ENCODE data around the gene B3GALT2.
"Not testable (repeated sequence)": the region's sequence is repeated elsewhere in the genome, so short reads cannot be mapped to it uniquely, and the experiment has no call there.

B3GALT2 gene, protein sequence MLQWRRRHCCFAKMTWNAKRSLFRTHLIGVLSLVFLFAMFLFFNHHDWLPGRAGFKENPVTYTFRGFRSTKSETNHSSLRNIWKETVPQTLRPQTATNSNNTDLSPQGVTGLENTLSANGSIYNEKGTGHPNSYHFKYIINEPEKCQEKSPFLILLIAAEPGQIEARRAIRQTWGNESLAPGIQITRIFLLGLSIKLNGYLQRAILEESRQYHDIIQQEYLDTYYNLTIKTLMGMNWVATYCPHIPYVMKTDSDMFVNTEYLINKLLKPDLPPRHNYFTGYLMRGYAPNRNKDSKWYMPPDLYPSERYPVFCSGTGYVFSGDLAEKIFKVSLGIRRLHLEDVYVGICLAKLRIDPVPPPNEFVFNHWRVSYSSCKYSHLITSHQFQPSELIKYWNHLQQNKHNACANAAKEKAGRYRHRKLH

DNA sequence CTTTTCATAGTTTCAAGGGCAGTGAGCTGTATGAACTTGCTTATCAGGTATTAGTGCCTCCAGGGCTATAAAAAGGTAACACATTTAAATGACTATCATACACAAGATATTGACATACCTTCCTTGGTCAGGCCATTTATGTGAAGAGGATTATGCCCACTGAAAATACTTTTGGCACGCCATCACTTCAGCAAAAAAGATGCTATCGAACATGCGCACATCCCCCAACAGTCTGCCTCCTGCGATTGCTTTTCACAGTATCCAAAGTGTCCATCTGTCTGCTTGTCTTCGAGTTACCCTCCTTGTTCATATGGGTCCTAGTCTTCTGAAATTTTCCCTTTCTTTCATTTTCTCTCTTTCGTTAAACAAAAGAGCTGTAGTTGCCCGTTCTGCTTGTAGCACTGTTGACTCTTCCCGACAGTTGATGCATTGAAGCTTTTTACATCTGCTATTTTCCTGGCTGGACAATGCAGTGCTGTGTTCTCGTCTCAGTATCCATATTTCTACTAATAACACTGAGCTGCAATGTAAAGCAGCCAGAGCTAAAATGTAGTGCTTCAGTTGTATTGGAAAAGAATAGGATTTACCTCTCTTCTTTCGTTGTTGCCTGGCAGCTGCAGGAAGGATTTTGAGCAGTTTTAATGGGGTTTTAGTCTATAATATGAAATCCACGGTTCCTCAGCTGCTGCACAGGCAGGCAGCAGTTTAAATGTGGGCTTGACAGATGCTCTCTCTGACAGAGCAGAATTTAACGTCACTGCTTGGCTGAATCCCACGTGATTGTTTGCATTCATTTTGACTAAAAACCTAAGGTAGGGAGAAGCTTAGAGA, at the start of gene B3GALT2:
Gene B3GALT2 (minus strand): TSS at position 713 of the 831 bp plus-strand sequence. CDS start 5,051 bp downstream, outside the sequence.
- DNase-seq: no peak

DNA sequence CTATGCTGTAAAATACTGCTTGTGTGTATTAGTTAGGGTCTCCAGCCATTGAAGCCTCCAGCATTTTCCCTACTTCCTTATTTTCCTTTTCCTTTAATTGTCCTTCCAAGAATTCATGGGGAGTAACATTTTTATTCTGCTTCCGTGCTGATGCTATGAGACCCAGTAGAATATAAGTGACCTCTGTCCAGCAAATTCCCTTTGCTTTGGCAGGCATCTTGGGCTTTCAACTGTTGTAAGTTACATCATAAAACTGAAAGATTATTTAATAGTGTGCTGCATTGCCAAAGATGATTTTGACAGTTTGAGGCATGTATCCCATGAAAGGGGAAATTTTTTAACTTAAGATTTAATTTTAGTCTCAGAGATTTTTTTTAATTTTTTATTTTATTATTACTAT, 48.1 kb upstream of the B3GALT2 start:
- no peak for DNase-seq

DNA sequence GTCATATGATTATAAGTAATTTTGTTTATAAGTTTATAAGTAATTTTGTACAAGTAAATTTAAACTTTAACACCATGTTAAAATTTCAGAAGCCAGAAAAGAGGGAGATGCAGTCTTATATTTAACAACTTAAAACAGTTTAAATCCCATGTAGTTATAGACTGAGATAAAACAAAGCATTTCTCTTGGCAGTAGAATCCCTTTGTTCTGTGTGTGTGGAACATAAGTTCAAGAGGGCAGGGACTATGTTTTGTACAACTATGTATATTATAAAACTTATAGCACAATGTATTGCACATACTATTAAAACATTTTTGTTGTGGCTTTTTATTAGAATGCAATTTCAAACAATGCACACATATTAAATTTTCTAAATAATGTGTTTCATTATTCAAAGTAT, 44.7 kb upstream of the B3GALT2 start:
- DNase-seq: not testable (repeated sequence)

DNA sequence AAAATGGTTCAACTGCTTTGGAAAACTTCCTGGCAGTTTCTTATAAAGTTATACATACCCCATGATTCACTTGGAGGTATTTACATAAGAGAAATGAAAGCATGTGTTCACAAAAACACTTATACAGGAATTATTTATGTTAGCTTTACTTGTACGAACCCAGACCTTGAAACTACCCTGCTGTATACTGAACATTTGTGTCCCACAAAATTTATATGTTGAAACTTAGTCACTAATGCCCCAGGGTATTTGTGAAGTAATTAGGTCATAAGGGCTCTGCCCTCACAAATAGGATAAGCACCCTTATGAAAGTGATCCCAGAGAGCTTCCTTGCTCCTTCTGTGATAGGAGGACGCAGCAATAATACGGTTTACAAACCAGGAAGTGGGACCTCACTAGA, 42.7 kb upstream of the B3GALT2 start:
- no peak for DNase-seq

DNA sequence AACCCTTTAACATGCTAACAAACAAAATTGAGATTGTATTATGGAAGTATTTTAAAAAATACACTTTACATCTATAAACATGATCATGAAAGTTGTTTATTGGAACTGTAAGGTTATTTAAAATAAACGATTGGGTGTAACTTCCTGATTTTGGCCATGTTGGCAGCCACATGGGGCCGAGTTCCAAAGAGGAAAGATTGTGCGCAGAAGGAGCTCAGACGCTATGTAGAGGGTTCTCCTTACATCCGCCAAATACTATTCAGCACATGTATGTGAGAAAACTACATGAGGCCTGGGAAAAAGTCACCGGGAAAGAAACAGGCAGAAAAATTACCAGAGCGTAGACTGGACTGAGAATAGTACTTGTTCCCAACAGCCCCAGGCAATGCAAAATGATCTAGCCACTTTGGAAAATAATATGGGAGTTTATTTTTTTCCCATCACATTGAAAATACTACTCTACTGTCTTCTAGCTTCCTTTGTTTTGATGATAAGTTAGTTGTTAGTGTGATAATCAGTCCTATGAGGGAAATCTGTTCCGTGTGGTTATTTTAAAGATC, 35.7 kb upstream of the B3GALT2 start:
- DNase-seq: no peak

DNA sequence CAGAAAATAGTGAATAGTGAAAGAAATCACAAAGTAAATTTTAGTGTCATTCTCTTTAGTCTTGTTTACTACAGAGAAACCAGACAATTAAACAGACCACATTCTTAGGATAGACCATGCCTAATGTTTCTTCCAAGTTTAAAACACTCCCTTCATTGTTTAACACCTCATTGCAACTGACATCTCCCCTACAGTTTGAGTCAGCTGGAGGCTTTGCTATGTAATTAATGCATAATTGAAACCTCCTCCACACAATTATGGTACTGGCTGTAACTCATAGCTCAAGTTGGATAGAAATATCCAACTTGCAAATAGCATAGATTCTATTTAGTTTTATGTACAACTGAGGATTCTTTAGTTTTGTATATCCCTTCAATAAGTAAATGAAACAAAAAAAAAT, 35.2 kb upstream of the B3GALT2 start:
- DNase-seq: no peak

DNA sequence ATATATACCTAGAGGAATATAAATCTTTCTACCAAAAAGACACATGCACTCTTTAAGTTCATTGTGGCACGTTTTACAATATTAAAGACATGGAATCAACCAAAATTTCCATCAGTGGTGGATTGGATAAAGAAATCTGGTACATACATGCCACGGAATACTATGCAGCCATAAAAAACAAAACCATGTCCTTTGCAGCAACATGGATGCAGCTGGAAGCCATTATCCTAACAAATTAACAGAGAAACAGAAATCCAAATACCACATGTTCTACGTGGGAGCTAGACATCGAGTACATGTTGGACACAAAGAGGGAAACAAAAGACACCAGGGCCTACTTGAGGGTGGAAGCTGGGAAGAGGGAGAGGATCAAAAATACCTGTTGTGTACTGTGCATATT, 33.0 kb upstream of the B3GALT2 start:
- DNase-seq: no peak

DNA sequence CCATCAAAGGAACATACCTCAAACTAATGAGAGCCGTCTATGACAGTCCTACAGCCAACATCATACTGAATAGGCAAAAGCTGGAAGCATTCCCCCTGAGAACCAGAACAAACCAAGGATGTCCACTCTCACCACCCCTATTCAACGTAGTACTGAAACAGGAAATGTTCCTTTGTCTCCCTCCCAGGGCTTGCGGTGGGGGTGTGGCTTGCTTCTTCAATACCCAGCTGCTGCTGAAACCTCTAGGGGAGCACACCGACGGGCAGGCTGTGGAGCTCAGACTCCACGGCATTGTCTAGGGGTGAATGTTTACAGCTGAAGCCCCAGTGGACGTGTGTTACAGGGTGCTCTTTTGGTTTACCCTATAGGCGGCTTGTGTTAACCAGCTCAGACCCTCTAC, 30.5 kb upstream of the B3GALT2 start:
- no peak for DNase-seq

DNA sequence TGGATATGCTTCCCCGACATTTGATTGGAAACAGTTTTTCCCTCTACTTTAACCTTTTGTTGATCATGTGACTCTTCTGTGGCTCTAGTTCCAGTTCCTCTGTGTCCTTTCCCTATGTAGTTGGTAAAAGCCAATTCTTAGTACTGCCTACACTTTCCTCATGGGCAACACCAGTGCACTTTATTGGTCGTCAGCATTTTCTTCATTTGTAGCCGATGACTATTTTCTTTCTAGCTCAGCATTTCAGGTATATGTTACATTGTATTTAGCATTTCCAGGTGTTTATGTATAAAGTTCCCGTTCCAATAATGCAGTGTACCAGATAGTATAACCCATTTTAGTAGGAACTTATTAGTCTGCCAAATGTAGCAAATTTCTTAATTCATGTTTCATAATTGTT, 27.6 kb upstream of the B3GALT2 start:
- DNase-seq: no peak

DNA sequence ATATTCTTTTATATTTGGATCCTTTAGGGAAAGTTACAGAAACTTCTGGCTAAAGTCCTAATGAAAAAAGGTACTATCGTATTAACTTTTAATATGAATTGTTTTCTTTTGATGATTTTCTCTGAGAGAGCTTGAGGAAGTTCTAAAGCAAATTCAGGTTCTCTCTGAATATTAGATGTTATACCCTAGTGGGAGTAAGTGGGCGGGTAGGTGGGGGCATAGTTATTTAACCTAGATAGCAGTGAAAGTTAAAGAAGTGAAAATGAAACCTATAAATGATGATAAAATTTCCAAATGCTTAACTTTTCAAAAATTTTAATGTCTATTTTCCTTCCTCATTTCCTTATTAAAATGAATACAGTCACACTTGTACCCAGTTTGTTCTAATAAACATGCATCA, 26.2 kb upstream of the B3GALT2 start:
- no peak for DNase-seq

DNA sequence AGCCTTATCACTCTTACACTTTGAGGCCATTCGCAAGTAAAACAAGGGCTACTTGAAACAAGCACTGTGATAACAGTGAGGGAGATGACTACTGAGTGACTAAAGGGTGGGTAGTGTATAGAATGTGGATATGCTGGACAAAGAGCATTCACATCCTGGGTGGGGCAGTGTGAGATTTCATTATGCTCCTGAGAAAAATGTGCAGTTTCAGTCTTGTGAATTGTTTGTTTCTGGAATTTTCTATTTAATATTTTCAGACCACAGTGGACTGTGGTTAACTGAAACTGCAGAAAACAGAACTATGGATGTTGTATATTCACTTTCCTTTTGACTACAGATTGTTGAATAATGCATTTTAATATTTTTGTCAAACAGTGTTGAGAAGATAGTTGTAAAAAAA, 25.1 kb upstream of the B3GALT2 start:
- DNase-seq: no peak

DNA sequence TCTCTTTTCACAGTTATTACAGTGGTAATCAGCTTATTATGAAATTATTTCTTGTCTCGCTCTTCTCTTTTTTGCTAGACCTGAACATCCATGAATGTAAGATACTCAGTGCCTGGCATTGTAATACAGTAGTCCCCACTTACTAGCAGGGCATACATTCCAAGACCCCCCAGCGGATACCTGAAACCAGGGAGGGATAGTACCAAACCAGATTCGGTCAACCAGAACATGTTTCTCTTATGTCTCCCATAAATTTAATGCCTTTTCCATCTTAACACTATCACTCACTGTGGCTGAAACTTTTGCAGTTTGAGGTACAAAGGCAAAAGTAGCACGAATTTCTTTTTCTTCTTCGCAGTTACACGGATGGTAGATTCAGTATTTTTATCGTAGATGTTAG, 24.6 kb upstream of the B3GALT2 start:
- DNase-seq: no peak

DNA sequence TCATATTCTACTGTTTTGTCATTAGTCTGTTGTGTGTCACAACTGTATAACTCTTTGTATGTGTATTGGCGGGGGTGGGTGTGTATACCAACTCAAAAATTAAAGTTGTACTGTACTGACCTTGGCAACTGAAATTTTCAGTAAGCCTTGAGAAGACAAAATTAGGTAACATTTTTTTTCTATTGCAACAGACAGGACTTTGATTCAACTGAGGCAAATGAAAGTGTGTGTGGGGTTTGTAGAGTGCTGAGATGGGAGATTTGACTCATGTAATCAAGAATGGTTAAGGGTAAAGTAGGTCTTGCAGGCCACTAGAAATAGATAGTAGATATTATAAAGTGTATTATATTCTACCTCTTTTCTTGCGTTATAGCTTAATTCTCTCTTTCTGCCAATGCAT, 14.6 kb upstream of the B3GALT2 start:
- DNase-seq: no peak

DNA sequence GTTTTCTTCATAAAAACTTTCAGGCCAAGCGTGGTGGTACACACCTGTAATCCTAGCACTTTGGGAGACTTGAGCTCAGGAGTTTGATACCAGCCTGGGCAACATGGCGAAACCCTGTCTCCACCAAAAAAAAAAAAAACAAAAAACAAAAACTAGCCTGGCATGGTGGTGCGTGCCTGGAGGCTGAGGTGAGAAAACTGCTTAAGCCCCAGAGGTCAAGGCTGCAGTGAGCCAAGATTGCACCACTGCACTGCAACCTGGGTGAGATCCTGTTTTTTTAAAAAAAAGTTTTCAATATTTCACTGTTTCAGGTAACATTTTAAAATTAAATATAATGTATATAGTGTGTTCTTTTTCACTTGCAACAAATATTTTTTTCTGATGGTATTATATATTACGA, 13.5 kb upstream of the B3GALT2 start:
- no peak for DNase-seq

DNA sequence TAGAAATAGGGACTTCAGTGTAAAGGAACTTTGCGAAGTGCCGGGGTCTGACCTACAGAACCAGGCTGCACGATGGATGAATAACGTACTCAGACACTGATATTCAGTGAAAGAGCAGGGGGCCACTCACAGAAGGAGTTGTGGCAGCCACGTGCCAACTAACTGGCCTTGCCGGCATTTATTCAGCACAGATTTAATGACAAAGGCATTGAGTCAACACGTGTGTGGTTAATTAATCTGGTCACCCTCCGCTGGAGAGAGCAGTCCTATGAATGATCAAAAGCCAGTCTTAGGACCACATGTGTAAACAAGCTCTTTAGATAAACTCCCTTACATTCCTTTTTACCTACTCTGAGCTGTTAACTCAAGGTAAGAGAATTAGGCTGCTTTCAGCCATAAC, 6.2 kb upstream of the B3GALT2 start:
- DNase-seq: no peak

DNA sequence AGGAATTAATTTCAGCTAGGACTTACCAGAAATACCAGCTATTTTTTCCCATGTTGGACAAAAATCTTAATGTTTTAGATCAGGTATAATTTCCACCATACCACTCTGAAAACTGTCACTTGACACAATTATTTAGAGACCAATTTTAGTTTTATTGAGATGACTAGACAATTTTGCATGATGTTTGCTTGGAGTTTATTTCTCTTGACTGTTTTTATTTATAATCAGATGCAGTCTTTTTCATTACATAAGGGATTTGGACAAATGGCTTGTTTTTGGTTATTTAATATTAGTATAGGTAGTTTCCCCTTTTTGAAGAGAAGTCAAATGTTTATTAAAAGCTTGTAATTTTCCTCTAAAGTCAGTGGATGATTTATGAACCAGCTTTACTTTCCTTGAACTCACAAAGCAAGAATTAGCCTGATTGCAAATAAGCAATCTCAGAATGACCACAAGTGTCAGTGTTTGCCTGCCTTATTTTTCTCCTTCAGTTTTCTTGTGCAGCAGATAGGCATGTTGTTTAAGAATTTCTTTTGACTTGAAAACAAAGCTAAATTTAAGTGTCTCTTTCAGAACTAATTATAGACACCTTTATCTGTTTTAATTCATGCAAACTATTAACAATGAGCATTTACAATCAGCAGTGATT, 3.8 kb upstream of the B3GALT2 start:
- DNase-seq: no peak

DNA sequence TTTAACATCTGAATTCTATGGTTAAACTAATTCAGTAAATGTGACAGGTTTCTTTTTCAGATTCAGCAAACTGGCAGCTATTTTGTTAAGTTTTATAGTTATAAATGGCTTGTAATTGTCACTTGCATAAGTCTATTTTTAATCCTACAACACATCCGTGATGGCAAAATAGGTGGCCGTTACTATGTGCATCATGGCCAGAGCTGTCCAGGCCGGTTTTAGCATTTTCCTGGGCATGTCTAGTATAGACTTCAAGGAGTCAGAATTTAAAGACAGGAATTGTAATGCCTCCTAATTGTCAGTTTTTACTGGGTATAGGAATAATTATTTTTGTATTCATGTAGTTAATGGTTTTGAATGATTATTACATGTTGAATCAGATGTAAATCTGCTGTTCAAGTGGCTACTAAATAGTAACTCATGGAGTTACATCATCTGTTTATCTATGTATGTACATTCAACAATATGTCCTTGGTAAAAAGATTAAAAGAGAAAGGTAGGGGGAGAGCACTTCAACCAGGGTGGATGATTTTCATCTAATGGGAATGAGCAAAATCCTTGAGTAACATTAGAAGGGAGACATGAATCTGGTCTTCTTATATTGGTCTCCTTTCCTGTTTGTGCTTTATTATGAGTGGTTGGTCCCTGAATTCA, 3.2 kb upstream of the B3GALT2 start:
- DNase-seq: no peak

DNA sequence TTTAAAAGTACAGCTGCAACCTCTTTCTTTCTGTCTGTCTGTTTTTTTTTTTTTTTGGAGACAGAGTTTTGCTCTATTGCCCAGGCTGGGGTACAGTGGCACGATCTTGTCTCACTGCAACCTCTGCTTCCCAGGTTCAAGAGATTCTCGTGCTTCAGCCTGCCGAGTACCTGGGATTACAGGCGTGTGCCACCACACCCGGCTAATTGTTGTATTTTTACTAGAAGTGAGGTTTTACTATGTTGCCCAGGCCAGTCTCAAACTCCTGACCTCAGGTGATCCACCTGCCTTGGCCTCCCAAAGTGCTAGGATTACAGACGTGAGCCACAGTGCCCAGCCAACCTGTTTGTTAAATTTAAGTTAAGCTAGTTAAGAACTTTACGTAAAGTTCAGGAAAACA, 2.5 kb upstream of the B3GALT2 start:
- not testable (repeated sequence) for DNase-seq

DNA sequence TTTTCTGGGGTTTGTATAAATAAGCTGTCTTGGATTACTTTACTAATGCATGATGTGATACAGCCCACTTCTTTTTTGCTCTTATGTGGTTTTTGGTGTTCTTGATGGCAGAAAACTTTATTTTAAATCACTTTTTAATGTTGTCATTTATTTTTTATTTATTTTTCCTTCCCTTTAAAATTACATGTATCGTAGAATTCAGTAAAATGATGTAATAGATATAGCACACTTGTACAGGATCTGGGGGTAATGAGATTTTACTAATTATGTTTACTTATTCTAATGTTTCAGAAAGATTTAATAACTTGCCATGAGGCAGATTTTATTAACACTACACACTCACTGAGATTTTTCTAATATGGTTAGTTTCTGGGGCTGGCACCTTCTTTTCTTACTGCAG, 701 bp upstream of the B3GALT2 start:
- no peak for DNase-seq

DNA sequence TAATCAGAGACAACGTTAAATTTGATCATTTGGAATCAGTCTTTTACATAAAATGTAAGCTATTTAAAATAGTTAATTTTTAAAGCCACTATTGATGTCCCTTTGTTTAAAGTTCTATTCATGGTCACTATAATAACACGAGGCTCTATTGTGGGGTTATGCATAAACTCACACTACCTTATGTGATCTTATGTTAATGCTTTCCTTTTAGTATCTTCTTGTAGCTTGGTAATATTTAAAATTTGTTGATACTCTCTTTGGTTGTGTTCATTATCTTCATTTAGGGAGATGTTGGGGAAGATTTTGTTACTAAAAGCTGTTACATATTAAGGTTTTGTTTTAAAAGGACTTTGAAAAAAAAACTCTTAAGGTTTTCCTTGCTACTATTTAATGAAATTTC, 1.2 kb downstream of the B3GALT2 start:
- DNase-seq: no peak

DNA sequence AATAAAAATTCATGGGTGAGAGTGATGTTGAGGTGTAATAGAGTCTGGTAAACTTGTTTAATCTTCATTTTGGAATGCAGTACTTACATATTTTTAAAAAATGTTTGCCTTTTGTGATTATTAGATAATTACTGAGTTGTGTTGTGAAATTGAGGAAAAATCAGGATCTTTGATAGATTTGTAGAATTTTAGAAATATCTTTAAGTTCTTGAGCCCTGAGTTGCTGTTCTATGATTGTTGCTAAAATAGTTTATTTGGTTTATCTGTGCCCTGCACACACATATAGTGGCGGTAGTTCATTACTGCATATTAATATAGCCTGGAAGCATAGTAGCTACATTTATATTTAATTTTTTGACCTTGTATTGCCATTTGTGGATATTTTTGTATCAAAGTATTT, 1.6 kb downstream of the B3GALT2 start:
- DNase-seq: no peak

DNA sequence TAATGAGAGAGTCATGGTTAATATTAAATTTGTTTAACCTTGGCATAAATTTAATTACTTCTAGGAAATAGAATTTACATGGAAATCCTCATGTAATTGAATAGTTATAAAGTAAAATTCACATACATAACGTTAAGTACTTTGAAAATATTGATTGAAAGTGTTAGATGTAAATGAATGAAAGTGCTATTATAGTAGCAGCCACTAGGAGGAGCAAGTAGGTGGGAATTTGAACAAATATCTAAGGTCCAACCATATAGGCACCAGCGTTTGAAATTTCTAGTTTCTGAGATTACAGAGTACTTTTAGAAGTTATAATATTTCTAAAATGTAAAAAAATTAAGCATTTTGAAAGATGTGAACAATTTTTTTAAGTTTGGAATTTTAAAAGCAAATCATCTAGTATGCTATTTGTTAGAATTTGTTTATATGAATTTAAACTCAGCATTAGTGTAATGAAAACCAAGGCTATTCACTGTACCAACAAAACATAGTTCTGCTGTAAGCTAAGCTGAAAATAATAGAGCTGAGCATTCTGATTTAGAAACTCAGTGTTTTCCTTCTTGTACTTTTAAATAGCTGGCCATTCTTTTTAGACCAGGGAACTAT, 3.3 kb downstream of the B3GALT2 start:
- DNase-seq: no peak

Data from activated gamma-delta T cell treated with Interleukin-2 at 50 U/mL for 16 hours (primary cell).